Skin of body (tissue), 2 donors: ENCODE results near the gene ASCL2. TPM values are rescaled to one million over a fixed set of nuclear protein-coding genes. Genes with fewer than 3 reads are reported as not detected.
"Not testable (repeated sequence)": the region's sequence is repeated elsewhere in the genome, so short reads cannot be mapped to it uniquely, and the experiment has no call there.

Experiments
- DNase-seq: peaks from one replicate; lab custom pipeline; 2025; lab: John Stamatoyannopoulos, UW
- total RNA-seq: library from RNA; depleted of rRNA; stranded (reverse); fragments of >200 nt; gene quantifications from one replicate; pipeline ENCODE4 v1.2.3, GENCODE V29; 2014

ASCL2 gene
- total RNA-seq, 1 donor from 2014 or later, result 1.7 TPM

- DNase-seq, result no peak
Measured at GRCh38 chr11:2298795-2299761, 28.7 kb upstream of the ASCL2 start.

DNA sequence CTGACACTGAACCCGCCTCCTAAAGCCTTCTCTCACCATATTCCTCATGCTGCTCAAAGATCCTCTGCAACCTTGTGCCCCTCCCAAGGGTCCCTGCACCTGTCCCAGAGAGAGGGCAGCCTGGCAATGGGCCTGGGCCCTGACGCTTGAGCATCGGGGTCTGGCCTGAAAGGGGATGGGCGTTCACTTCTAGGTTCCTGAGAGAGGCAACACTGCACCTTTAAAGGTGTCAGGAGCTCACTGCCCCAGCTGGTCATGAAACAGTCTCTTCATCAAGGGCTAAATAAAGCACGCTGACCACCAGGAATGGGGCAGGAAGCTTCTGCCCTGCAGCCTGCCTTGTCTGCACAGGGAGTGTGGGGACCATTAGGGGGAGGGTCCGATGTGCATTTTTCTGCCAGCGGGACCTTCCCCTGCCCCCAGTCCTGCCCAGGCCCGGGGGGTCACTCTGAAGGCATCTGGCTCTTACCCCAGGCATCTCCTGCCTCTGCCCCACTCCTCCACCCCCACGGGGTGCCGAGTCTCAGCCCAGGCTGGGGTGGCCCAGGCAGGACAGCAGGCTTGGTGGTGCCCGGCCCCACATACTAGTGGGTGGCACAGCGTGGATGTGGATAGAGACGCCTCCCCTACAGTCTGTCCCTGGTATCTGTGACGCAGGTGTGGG is 27.9 kb upstream of the ASCL2 start:
- no peak for DNase-seq

DNA sequence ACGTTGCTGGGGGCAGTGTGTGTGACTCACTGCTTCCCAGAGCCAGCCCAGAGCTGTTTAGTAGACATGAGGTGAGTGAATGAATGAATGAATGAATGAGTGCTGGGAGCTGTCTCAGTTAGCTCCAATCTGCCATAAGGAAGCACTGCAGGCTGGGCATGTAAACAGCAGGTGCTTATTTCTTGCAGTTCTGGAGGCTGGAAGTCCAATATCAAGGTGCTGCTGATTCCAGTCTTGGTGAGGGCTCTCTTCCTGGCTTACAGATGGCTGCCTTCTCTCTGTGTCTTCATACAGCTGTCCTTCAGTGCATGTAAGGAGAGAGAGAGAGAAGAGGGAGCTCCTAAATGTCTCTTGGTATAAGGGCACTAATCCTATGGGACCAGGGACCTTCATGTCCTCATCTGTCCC is 27.2 kb upstream of the ASCL2 start:
- no peak for DNase-seq

DNA sequence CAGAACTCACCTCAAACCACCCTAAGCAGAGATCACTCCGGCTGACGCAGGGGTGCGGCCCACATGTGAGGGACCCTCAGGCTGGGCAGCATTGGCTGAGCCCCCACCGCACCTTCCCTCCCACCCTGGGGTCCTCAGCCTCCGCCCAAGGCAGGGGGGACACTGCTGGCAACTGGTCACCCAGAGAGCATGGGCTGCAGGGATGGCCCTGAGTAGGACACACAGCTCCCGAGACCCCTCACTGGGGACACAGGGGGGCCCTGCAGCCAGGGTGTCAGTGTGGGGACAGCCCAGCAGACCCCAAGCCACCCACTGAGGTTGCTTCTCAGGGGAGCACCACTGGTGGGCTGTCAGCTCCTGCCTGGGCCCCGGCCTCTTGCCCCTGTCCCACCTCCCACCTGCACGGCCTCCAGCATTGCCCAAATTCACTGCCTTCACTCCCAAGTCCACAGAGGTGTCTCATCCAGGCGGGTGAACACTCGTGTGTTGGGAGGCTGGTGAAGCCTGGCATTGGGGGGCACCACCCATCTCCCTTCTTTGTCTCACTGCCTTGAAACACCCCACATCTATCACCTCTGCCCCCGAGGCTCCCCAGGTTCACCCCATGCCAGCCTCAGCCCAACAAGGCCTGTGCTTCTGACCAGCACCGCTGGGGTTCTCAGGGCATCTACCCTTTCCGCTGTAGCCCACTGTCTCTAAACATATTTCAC is 26.7 kb upstream of the ASCL2 start:
- DNase-seq, result no peak

- DNase-seq, result no peak
Measured at GRCh38 chr11:2295971-2296912, 25.9 kb upstream of the ASCL2 start.

- no peak for DNase-seq
Measured at GRCh38 chr11:2294926-2295290, 24.5 kb upstream of the ASCL2 start.

DNA sequence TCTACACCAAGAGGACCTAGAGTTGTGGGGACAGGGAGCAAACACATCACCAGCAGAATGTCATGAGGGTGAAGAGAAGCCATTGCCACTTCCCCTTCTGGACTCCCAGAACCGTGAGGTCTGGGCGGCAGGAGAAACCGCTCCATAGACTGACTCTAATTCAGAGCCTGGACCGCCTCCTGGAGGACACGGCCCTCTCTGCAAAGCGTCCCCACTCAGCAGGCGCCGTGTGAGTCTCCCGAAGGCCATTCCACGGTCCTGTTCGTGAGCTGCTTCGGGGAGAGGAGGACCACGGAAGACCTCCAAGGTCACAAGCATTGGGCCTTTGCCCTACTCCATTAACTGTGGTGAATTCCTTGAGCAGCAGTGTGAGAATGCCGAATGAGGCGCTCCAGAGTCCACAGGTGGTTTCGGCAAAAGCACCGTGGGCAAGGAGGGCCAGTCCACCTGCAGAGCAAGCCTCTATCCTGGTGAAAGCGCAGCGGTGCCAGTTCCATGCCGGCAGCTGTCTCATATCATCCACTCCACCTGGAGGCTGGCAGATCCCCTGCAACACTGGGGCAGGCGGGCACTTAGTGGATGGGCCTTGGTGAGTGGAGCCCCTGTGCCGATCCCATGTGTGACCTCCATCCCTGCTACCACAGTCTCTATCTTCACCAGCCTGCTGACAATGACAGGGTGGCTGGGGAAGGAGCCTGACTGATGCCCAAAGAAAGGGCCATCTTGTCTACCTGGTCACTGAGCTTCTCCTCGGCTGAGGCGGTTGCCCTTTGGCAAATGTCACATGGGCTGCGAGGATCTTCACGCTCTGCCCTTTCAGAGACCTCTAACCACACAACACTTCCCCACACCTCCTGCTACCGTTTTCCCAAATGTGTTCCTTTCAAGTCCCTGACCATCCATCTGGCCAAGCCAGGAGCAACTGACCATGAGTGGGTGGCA is 23.9 kb upstream of the ASCL2 start:
- no peak for DNase-seq

DNA sequence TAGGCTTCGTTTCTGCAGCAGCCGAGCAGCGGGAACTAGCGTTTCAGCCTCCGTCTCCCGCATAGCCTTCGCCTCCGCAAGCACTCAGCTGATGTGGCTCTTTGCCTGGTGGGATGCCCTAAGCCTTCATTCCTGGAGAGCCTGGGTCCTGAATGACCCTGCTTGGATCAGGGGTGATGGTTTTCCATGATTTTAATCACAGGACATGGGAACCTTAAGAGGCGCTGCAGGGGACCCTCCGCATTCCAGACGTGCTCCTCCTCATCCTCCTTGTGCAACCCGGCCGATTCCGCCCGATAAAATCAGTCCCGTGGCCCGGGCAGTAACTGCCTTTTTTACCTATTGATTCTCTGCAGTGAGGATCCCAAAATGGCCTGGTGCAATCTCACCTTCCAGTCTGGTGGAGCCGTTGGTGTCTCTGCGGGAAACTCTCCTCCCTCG is 23.2 kb upstream of the ASCL2 start:
- no peak for DNase-seq

DNA sequence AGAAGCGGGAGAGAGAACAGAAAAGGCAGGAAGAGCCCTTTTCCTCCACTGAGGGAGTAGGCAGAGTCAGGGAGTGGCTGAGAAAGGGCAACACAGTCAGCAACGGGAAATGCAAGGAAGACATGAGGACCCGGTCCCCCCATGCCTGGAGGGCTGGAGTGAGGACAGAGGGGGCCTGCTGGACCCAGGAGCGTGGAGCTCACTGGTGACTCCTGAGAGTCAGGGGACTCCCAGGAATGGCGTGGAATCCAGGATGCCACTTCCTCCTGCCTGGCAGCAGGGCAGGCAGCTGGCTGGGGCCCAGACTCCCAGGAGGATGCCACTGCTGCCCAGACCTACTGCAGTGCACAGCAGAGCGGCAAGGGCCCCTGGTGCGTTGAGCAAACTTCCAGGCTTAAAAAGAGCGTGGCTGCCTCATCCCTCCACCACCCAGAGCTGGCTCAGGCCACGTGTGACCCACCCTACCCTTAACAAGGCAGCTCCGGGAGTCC is 20.0 kb upstream of the ASCL2 start:
- no peak for DNase-seq

- no peak for DNase-seq
Measured at GRCh38 chr11:2289859-2290258, 19.5 kb upstream of the ASCL2 start.

GRCh38 chr11:2289350-2289749 is 19.0 kb upstream of the ASCL2 start:
- DNase-seq, result no peak

DNA sequence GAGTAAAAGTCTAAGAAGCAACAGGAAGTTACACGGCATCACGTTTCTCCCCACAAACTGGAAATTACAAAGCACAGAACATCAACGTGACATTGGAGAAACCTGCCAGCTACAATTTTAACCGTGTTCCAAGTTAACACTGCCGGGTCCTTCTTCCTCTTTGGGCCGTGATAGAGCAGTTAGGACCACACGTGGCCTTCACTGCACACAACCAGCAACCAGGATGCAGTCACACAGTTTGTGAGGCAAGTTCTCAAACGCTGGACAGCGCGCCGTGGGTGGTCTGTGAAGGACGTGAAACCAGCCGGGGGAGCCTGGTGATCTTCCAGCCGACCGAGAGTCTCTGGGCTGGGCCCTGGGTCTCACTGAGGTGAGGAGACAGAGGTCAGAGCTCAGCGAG is 16.7 kb upstream of the ASCL2 start:
- DNase-seq, result no peak

DNA sequence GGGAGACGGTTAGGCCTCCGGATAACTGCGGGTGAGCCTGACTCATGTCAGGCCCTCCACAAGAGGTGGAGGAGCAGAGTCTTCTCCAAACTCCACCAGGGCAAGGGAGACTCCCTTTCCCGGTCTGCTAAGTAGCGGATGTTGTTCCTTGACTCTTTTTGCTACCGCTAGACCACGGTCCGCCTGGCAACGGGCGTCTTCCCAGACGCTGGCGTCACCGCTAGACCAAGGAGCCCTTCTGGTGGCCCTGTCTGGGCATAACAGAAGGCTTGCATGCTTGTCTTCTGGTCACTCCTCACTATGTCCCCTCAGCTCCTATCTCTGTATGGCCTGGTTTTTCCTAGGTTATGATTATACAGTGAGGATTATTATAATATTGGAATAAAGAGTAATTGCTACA is 16.0 kb upstream of the ASCL2 start:
- DNase-seq, result not testable (repeated sequence)

- DNase-seq, result no peak
Measured at GRCh38 chr11:2280208-2280607, 9.8 kb upstream of the ASCL2 start.

DNA sequence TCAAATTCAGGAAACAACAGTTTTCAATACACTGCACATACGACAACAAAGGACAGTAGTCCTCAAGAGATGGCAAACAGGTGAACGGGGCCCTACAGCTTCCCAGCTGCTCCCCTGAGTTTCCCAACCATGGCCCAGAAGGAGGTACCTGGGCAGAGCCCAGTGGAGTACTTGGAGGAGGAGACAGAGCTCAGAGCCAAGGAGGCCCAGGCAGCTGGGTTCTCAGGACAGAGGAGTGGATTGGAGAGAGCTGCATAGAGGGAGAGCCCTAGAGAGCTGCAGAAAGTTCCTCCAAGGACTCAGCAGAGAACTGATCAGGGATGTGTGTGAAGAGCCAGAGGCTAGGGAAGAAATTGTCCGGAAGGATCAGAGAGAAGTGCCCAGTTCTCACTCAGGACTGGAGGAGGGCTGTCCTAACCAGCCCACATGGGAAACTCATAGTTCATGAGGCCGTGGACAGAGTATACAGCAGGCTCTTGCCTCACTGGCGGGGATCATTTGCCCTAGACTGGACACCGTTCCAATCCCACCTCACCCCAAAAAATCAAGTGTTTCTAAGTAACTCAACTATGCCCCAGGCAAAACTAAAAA is 7.6 kb upstream of the ASCL2 start:
- no peak for DNase-seq

GRCh38 chr11:2277008-2277346 is 6.6 kb upstream of the ASCL2 start:
- DNase-seq, result no peak

DNA sequence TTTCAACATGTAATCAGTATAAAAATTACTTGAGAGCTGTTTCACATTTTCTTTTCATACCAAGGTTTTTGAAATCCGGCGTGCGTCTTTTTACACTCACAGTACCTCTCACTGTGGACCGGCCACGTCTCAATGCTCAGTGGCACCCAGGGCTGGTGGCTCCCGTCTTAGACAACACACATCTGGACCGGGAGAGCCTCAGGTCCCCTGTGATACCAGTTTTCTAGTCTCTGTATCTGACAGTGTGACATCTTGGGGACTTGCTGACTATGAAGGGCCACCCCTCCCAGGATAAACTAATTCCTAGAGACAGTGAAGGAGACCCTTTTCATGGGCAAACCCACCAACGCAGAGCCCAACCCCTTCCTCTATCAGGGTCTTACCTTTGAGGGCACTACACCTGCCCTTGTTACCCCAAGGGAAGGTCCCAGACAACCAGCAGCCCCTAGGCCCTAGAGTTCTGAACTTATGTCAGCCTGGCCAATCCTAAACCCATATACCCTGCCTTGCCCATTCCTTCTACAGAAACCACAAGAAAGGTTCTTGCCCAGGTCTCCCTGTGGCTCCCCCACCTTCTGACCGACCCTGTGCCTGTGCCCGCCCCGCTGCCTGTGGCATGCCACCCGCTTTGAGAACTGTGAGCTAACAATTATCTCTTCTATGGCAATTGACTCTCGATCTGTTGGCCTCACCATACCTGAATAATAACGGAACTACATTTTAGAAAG is 6.1 kb upstream of the ASCL2 start:
- no peak for DNase-seq
